ENCODE results near the gene KAT2B. TPM values are rescaled to one million over a fixed set of nuclear protein-coding genes. Genes with fewer than 3 reads are reported as not detected.

Gene KAT2B
- total RNA-seq, 1 donor from 2014 or later = 3.6 TPM

DNA sequence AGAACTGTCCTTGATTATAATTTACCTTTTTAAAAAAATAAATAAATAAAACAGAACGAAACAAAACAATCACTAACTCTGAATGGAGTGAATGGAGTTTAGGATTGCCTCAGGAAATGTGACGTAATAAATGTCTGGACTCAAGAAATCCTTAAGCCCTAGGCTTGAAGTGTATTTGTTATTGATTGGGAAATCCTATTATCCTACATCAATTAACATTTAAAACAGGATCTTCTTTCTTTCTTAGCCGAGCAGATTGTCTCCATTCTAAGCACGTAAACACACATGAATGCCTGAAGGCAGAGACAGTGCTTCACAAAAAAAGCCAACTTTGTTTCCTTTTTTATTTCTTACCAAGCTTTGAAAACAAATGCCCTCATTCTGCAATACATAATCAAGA is 33.4 kb downstream of the KAT2B start:
- no peak overlapping the region for H3K4me3 ChIP-seq (ENCODE audit: low read depth, low read length)
- no peak for DNase-seq (ENCODE audit: low read depth)
- TF ChIP-seq, protein P1, sequence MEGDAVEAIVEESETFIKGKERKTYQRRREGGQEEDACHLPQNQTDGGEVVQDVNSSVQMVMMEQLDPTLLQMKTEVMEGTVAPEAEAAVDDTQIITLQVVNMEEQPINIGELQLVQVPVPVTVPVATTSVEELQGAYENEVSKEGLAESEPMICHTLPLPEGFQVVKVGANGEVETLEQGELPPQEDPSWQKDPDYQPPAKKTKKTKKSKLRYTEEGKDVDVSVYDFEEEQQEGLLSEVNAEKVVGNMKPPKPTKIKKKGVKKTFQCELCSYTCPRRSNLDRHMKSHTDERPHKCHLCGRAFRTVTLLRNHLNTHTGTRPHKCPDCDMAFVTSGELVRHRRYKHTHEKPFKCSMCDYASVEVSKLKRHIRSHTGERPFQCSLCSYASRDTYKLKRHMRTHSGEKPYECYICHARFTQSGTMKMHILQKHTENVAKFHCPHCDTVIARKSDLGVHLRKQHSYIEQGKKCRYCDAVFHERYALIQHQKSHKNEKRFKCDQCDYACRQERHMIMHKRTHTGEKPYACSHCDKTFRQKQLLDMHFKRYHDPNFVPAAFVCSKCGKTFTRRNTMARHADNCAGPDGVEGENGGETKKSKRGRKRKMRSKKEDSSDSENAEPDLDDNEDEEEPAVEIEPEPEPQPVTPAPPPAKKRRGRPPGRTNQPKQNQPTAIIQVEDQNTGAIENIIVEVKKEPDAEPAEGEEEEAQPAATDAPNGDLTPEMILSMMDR (conservative IDR thresholded peaks at IDR 0.05; ENCODE audit: low read depth, low read length) = no peak

DNA sequence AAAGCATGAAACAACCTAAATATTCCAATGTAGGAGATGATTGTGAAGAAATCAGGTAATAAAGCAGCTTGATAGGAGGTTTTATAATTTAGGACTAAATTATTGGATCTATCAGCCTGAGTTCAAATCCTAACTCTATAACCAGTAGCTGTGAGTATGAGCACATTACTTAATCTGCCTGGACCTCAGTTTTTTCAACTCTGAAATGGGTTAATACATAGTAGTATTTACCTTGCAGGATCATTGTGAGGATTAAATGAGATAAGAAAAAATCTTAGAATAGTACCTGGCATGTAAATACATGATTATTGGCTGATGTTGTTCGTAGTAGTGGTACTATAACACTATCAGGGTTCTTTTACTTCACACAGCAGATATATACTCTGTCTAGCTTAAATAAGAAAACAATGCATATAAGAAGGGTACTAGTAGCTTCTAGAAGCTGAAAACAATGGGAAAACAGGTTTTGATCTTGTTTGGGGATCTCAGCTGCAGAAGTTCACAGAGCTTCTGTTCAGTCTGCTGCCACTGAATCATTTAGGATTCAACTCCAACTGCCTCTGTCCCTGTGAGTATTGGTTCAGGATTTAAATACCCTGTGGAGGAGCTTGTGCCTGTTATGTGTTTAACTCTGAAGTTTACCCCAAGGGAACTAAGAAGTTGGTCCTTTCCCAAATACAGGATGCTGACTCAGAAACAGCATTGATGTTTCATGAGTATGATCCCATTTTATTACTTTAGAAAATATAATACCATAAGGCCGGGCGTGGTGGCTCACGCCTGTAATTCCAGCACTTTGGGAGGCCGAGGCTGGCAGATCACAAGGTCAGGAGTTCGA is 34.2 kb downstream of the KAT2B start:
- no peak for DNase-seq (ENCODE audit: low read depth)
- TF ChIP-seq, protein P1 (conservative IDR thresholded peaks at IDR 0.05; ENCODE audit: low read depth, low read length) = no peak
- no peak overlapping the region for H3K4me3 ChIP-seq (ENCODE audit: low read depth, low read length)

DNA sequence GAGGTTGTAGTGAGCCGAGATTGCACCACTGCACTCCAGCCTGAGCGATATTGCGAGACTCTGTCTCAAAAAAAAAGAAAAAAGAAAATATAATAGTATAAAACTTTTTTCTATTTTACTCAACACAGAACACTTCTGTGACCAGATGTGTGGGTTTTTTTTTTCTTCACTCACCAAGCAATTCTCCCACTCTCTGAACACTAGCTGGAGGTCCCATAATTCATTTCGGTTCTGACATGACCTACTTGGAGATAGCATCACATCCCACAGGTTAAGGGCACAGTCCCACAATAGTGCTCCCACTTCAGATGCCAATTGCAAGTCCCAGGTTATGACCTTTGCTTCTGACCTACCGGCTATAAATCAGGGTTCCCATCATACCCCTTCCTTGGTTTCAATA is 35.0 kb downstream of the KAT2B start:
- H3K4me3 ChIP-seq (ENCODE audit: low read depth, low read length) = no peak overlapping the region
- TF ChIP-seq, protein P1 (conservative IDR thresholded peaks at IDR 0.05; ENCODE audit: low read depth, low read length) = no peak
- DNase-seq (ENCODE audit: low read depth) = no peak

- no peak overlapping the region for H3K4me3 ChIP-seq (ENCODE audit: low read depth, low read length)
- DNase-seq (ENCODE audit: low read depth) = no peak
- TF ChIP-seq, protein P1 (conservative IDR thresholded peaks at IDR 0.05; ENCODE audit: low read depth, low read length) = no peak
Observed at GRCh38 chr3:20076296-20076997, 36.2 kb downstream of the KAT2B start.

- TF ChIP-seq, protein P1 (conservative IDR thresholded peaks at IDR 0.05; ENCODE audit: low read depth, low read length) = no peak
- H3K4me3 ChIP-seq (ENCODE audit: low read depth, low read length) = no peak overlapping the region
- DNase-seq (ENCODE audit: low read depth) = no peak
Observed at GRCh38 chr3:20077068-20077467, 36.8 kb downstream of the KAT2B start.

- no peak overlapping the region for H3K4me3 ChIP-seq (ENCODE audit: low read depth, low read length)
- TF ChIP-seq, protein P1 (conservative IDR thresholded peaks at IDR 0.05; ENCODE audit: low read depth, low read length) = no peak
- no peak for DNase-seq (ENCODE audit: low read depth)
Observed at GRCh38 chr3:20078194-20078714, 38.0 kb downstream of the KAT2B start.
